ENCODE results near the gene BCO2.
"Not testable (repeated sequence)": the region's sequence is repeated elsewhere in the genome, so short reads cannot be mapped to it uniquely, and the experiment has no call there.

BCO2 gene

GRCh38 chr11:112174789-112175598 lies at the start of gene BCO2:
Gene BCO2, plus strand, starts transcription at chr11:112175512. Its CDS starts 90 bp downstream, at chr11:112175602.
- DNase-seq (ENCODE audit: low read depth) = peak; percentile 3

DNA sequence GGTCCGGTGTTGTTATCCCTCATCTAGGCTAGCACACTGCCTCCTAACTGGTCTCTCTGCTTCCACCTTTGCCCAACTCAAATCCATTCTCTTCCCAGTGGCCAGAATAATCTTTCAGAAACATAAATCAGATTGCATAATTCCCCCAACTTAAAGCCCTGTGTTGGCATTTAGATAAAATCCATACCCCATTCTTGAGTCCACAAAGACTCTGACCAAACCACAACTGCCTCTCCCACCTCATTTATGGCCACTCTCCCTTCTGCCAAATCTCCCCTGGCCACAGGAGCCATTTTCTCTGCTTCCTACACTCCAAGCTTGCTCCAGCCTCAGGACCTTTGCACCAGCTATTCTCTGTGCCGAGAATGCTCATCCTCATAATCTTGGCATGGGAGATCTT lies 48.3 kb upstream of the BCO2 start:
- DNase-seq (ENCODE audit: low read depth) = no peak

DNA sequence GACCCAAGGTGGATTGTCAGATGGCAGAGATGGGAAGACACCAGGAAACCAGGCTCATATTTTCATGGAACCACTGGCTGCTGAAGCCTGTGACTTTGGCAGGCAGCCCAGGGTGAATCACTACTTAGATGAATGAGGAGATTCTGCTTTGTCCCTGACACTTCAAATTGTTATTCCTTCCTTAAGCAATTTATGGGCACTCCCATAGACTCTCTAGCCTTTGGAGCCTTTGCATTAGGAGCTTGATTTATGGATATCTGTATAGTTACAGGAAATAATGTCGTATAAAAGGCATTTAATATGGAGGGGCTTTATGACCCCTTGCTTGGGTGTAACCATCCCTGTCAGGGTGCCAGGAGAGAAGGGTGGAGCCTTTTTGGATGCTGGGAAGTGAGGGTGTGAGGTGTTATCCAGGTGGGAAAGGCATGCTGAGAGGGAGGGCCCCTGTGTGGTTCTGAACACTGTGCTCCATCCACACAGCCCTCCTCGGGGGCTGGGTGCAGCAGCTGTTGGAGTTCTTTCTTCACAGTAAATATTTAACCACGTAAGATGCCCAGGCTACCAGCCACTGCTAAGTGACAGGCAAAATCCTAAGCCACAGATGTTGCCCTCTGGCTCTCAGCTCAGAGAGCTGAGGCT lies 46.7 kb upstream of the BCO2 start:
- no peak for DNase-seq (ENCODE audit: low read depth)

- DNase-seq (ENCODE audit: low read depth) = no peak
These were observed 45.7 kb upstream of the BCO2 start for GRCh38 chr11:112129656-112130055.

GRCh38 chr11:112132737-112133136 lies 42.6 kb upstream of the BCO2 start:
- DNase-seq (ENCODE audit: low read depth) = no peak

DNA sequence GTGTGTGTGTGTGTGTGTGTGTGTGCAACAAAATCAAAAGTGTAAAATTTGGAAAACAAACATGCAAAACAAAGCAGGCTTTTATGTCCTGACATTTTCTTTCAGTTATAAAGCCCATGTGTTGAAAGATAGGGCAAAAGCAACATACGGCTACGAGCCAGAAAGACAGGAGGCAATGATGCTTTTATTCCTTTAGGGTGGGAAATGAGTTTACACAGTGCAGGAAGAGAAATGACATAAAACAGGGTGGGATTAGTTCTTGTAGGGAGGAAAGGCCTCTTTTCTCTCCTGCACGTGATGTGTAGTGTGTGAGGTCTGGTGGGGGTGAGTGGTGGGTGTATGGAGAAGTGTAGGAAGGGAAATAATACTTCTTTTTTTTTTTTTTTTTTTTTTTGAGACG lies 40.8 kb upstream of the BCO2 start:
- no peak for DNase-seq (ENCODE audit: low read depth)

DNA sequence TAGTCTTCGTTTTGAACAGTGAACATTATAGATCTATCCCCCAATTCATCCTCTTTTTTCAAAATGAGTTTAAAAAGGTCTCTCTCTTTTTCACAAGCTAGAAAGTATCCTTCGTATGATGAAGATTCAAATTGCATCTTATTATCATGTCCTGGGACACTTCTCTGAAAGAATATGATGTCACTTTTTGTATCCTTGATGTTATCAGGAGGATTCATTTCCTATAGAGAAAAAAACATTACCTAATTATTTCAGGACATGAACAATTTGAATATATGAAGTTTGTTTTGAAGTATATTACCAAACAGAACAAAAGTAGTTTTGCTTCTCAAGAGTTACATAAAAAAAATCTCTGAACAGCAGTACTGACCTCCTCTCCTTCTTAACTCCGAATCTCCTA lies 31.7 kb upstream of the BCO2 start:
- no peak for DNase-seq (ENCODE audit: low read depth)

DNA sequence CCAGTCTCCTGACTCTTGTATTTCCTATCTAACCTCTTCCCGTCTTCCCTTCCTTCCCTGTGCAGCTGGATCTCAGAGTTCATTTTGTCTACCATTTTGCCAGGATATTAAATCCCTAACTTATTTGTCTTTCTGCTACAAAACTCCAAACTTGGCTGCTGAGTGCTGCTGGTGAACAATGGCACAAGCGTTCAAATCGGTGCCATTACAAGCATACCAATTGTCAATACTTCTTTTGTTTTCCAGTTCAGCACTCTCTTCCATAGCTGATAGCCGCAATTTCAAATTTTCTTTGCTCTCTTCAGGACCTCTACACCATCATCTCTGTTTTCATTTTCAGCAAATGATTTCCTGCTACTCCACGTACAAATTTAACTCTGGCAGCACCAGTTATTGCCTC lies 24.8 kb upstream of the BCO2 start:
- DNase-seq (ENCODE audit: low read depth) = no peak

DNA sequence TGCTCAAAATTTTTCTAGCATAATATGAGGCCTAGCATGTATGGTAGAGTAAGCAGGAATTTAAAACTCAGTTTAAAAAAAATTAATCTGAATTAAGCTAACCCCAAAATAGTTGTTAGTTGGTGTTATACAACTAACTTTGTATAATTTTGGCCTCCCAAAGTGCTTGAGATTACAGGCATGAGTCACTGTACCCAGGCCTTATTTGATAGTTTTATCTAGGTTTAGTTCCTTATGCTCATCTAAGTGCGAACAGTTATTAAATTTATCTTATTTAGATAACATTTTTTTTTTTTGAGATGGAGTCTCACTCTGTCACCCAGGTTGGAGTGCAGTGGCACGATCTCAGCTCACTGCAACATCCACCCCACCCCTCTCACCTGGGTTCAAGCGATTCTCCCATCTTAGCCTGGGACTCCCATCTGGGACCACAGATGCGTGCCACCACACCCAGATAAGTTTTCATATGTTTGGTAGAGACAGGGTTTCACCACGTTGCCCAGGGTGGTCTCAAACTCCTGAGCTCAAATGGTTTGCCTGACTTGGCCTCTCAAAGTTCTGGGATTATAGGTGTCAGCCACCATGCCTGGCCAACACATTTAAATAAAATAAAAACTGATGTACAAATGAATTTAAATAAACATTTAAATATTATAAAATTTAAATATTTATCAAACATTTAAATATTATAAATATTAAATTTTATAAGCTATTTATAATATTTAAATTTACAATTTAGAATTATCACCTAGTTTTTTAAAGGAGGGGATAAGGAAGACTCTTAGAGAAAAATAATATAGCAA lies 19.0 kb upstream of the BCO2 start:
- no peak for DNase-seq (ENCODE audit: low read depth)

GRCh38 chr11:112156956-112157766 lies 18.2 kb upstream of the BCO2 start:
- no peak for DNase-seq (ENCODE audit: low read depth)

DNA sequence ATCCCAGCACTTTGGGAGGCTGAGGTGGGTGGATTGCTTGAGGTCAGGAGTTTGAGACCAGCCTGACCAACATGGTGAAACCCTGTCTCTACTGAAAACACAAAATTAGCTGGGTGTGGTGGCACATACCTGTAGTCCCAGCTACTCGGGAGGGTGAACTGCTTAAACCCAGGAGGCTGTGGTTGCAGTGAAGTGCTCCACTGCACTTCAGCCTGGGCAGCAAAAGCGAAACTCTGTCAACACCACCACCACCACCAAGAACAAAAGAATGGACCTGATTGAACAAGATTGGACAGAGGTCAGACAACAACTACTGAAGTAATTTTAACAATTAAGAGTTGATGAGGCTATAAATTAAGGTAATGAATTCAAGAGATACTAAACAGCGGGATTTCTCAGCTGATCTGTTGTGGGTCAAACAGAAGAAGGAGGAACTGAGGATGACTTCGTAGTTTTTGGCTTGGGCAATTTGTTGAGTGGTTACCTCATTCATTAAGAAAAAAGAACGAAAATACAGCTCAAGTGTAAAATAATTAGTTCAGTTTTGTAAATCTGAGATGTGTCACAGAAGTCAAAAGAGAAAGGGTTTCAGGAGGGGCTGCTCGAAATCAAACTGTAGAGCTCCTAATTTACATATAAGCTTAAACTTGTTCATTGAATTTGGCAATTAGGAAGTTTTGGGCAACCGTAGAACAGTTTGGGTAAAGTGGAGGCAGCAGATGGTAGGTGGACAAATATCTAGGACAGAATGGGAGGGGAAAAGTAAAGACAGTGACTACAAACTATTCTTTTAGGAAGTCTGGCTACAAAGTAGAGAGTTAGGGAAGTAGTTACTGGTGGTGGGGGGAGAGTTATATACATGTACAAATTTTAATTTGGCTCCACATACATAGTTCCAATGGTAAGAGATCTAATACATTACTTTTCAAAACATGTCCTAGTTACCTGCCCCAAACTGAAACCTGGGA lies 15.9 kb upstream of the BCO2 start:
- DNase-seq (ENCODE audit: low read depth) = no peak

GRCh38 chr11:112160091-112160848 lies 15.0 kb upstream of the BCO2 start:
- DNase-seq (ENCODE audit: low read depth) = no peak

DNA sequence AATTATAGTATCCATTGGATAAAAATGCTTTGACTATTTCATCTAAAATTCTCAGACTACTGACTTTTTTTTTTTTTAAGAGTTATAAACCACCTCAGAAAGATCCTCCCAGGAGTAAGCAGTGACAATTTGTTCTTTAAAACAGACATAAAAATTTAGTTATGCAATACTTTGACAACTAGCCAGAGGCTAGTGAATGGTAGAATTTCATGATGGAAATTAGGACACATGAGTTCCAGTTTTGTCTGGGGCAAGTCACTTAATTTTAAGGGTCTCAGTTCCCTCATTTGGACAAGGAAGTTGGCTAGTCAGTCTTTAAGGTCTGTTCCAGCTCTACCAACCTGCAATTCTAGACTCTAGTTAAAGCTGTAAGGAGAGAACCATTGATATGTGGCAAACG lies 14.3 kb upstream of the BCO2 start:
- no peak for DNase-seq (ENCODE audit: low read depth)

- not testable (repeated sequence) for DNase-seq (ENCODE audit: low read depth)
These were observed 13.1 kb upstream of the BCO2 start for GRCh38 chr11:112162200-112162599.

GRCh38 chr11:112162761-112163546 lies 12.4 kb upstream of the BCO2 start:
- DNase-seq (ENCODE audit: low read depth) = no peak

DNA sequence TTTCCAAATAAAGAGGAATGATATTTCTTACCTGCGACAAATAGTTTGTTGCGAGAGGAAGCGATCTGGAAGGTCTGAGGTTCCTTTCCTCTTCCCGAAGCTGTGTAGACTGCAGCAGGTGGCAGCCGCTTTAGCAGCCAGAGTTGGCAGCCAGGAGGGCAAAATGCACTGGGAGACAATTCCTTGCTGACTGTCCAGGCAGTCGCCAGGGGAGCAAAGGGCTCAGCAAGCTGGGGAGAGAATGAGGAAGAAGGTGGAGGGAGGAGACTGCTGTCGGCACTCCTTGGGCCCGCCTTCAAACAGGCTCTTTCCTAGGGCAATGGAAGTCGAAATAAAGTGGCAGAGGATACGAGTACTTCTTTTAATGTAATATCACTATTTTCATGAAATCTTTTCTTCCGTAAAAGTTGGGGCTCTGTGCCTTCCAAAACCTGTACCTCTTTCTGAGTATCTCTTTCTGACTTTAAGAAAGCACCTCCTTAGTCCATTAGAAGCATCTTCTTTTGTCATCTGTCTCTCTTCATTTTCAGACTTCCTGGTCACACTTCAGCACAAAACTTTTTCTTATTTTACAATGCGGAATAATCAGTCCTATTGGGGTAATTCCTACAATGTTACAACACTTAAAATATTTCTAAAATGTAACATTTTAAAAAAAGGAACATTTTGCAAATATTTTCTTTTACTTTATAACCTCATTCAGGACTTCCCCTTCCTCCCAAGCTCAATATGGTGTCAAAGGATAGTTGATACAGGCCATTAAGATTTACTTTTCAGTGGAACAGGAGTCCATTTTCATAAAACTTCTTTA lies 11.2 kb upstream of the BCO2 start, which contains the start of gene IL18:
Gene IL18, minus strand, starts transcription at position 220 of the 811 bp plus-strand sequence. CDS start 9,041 bp downstream, outside the sequence.
- no peak for DNase-seq (ENCODE audit: low read depth)

DNA sequence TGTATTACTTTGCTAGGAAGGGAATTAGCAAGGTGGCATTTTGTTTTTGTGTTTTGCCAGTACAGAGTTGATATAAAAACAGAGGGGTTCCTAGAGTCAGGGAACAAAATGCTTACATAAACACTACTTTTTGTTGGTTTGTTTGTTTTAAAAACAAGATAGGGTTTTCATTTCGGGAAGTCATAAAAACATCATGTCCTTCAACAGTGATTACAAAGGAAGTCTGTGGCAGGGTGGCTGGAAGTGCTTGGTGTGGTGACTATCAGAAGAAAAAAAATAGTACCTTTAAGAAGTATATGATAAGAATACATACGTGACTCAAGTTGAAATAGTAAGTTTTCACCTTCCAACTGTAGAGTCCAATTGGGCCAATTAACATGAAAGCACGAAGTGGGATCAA lies 10.3 kb upstream of the BCO2 start:
- DNase-seq (ENCODE audit: low read depth) = no peak

- DNase-seq (ENCODE audit: low read depth) = no peak
These were observed 8.8 kb upstream of the BCO2 start for GRCh38 chr11:112166562-112166961.
